HG02610 (cell line): ENCODE data around the gene TSPAN5.

ENCODE experiments used
- ATAC-seq: cut with Tn5 transposase; IDR thresholded peaks from one replicate; pipeline ENCODE4 v1.9.1; 2021; ENCODE audit warnings: mild to moderate bottlenecking, moderate library complexity; ENCODE audit not compliant: unreplicated experiment

Gene TSPAN5

DNA sequence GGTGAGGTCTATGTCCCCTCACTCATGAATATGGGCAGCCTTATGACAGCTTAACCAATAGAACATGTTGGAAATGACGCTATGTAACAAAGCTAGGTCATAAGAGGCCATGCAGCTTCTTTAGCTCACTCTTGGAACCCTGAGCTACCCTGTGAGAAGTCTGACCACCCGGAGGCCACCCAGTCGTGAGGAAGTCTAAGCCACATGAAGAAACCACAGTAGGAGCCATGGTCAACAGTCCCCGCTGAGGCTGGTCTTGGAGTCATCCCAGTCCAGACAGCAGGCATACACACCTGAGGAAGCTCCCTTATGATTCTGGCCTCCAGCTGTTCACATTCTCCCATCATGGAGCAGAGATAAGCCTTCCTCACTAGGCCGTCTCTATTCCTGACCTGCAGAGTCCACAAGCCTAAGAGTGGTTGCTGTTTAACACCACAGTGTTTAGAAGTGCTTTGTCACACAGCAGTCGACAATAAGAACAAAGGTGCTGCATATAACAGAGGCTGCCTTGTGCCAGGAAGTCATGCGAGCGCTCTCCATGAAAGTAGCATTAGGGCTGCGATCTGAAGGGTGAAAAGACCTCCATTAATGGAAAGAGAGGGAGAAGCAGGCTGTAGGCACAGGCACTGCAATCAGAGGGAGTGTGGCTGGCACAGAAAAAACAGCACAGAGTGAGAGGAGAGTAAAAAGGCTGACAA is 38.2 kb downstream of the TSPAN5 start:
- ATAC-seq, result no peak

- ATAC-seq, result no peak
These were observed 39.2 kb downstream of the TSPAN5 start for GRCh38 chr4:98619180-98619579.

DNA sequence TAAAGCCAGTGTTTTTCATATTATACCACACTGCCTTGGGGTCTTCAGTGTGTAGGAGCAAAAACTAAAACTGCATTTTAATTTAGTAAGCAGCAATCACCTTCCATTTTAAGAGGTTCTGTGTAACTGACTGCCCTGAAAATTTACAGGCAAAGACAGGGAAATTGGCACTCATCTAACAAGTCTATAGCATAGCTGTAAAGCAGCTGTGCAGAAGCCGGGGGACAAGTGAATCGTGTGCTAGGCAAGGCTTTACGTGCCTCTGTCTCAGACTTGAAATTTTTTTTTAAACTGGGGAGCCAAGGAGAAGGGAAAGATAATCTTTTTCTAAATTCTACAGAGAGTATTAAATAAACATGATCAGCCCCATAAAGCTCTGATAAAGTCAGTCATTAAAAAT is 39.7 kb downstream of the TSPAN5 start:
- ATAC-seq, result no peak

DNA sequence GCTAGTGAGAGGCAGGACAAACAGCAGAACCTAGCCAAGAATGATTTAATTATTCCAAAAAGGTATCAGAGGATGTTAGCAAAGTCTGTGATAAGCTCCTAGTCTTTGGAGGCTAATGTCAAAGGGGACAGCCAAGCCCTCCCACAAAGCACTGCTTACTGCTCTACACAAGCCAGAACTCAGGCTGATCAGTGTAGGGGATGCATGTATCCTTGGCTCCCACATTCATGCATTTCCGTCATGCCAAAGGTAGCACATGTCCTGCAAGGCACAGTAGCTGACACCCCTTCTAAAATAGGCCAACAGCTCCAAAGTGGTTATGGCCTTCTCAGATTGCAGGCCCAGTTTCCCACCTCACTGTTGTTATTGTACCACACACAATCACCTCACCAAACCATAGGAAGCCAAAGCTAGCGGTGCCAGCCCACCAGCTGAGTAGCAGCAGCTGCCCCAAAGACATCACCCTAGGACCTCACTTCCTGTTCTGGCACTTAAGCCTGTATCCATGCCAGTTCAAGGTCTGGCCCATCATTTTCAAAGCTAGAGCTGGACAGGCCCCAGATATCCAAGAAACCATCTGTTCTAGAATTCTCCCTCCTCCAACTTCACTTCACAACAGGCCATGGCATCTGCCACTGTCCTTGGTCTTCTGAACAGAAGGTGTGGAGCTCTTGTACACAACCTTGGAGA is 40.9 kb downstream of the TSPAN5 start:
- ATAC-seq, result no peak

DNA sequence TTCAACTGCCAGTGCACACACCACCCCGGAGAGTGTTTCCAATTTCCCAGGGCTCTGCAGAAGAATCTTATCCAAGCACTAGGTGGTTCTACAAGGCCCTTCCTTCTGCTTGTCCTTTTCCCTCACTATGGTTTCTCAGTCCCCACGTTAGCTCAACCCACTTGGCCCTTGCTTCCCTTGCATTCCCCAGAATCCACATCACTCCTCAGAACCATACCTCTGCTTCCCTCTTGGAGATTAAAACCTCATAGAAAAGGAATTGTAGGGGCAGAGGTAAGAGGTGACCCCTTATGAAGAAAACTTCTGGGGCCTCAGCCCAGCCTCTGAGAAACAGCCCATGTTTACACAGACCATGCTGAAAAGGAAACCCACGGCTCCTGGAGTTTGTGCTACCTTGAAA is 42.4 kb downstream of the TSPAN5 start:
- no peak for ATAC-seq

DNA sequence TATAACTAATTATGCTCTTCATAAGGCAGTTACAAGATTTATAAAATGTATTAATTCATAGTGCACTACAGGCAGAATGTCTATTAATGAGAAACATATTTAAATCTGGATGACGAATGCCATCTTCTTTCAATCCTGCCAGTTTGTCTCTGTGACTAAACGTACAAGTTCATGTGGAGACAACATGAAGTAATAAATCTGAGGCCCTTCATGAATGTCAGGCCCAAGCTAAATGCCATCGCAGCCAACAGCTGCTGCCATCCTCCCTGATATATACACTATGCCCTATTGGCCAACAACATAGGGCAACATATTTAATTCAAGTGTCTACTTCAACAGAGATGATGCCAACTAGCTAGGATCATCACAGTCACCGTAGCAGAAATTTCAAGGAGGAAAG is 43.7 kb downstream of the TSPAN5 start:
- ATAC-seq, result no peak

- ATAC-seq, result no peak
These were observed 44.3 kb downstream of the TSPAN5 start for GRCh38 chr4:98614094-98614493.

DNA sequence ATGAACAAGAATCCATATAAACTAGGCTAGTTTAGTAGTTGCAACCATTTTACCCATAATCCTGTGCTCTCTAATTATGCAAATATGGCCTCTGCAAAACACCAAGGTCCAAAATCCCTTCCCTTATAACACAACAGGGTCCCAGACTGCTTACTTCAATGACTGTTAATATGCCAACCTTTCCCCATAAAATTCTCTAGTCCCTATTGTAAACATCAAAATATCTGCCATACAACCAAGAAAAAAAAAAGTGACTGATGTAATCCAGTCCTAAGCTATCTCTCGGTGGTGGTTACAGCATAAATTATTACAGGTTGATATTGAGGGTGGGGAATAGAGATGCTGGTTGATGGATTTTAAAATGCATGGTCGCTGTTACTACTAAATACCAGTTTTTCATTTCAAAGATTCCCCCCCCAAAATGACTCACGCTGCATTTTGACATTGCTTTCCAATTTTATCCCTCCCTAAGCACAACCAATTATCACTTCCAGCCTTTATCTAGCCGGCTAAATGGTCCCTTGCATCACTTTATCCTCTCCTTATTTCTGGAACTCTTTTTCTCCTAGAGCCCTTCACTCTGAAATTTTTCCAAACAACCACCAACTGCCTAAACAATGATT is 44.8 kb downstream of the TSPAN5 start:
- no peak for ATAC-seq

DNA sequence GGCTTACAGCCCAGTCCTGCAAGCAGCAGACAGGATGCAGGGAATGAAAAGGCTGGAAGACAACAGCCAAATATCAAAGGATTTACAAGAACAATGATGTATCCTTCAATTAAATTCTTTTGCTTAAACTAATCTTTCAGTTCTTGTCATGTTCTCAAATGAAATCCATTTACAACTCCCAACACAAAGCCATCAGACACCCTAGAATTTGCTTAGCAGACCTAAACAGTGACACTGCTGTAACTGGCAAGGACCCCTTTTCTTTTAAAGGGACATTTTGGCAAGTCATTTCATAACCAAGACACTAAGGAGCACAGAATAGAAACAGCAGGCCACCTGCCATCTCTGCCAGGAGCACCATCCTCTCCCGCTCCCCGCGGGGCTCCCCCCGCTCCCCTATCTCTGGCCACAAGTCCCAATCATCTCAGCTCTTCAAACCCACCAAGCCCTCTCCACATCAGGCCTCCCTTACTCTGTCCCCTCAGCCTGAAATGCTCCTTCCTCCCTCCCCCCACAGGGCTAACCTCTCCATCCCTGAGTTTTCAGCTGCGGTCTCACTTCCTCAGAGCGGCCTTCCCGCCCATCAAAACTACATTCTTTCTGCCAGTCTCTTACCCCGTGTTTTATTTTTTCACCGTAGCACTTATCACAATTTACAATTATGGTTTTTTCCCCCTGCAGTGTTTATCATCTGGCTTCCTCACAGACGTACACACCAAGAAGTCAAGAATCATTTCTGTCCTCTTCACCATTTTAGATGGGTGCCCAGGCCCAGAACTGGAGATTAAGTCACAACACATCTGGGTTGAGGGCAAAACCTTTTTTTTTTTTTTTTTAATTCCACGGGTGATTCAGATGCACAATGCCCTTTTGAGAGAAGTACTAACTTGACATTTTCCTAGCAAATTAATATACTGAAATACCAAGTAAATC is 45.8 kb downstream of the TSPAN5 start:
- no peak for ATAC-seq

GRCh38 chr4:98611677-98612317 is 46.6 kb downstream of the TSPAN5 start:
- ATAC-seq, result no peak

DNA sequence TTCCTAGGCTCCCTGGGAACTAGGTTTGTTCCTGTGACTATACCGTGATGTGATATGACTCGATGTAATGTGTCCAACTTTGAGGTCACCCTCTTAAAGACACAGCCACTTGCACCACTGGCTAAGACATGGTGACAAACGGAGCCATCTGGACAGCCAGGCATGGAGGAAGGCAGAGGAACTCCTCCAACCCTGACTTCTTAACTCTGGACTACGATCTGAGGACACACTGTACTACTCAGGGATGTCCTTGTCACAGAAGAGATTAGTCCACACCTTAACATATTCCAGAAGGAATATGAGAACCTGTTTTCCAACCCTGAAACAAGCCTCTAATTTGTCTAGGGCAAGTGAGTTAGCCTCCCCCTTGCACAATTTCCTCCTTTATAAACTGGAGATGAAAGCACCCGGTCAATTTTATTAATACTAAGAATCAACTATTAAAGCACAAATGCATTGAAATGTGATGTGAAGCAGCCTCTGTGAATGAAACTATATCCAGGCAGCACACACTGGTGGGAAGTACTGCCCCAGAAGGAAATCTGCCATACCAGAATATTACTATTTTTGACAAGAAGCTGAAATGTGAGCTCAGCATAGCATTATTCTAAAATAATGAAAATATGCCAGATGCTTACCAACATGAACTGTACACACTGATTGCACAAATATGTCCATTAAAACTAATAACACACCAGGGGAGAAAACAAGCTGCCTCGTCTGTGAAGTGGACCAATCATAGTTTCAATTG is 47.3 kb downstream of the TSPAN5 start:
- ATAC-seq, result no peak

GRCh38 chr4:98610431-98610830 is 48.0 kb downstream of the TSPAN5 start:
- ATAC-seq, result no peak

GRCh38 chr4:98609934-98610333 is 48.5 kb downstream of the TSPAN5 start:
- ATAC-seq, result no peak

DNA sequence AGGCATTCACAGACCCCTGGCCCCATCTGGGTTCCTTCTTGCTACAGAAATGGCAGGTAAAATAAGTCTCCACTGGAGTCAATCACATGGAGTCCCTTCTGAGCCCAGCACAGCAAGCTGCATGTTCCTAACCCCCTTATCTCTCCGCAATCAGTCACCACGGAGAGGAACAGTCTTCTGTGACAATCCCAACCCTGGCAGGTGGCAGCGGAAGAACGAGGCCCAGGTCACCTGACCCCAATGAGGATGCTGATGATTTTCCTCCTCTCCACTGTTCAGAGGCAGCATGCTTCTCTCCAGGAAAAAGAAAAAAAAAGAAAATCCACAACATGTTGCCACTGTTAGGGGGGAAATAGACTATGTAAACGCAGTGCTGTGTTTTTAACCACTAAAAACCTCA is 50.1 kb downstream of the TSPAN5 start:
- no peak for ATAC-seq

- ATAC-seq, result no peak
These were observed 51.5 kb downstream of the TSPAN5 start for GRCh38 chr4:98606894-98607293.

- no peak for ATAC-seq
These were observed 53.2 kb downstream of the TSPAN5 start for GRCh38 chr4:98605216-98605615.

- ATAC-seq, result no peak
These were observed 53.7 kb downstream of the TSPAN5 start for GRCh38 chr4:98604723-98605122.

GRCh38 chr4:98603683-98604521 is 54.5 kb downstream of the TSPAN5 start:
- ATAC-seq, result no peak

DNA sequence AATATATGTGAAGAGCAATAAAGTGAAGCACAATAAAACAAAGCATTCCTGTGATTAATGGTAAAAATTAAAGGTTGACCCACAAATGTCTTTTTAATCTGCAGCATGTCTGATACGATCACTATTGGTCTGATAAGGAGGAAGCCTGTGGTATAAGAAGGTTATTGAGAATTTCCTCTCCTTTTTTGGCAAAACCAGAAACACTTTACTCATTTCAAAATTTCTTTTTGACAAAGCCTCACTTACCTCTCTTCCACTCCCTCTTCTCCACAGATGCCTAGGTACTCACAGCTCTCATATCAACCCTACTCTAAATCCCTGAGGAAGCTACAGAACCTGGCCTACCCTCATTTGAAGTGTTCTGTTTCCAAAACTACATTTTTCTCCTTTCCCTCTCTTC is 56.1 kb downstream of the TSPAN5 start:
- ATAC-seq, result peak; percentile 72
